Measurements from ENCODE around the gene PEMT. TPM values are rescaled to one million over a fixed set of nuclear protein-coding genes. Genes with fewer than 3 reads are reported as not detected.

The PEMT gene
- polyA plus RNA-seq, 2 donors = 27.2 to 34.2 TPM

DNA sequence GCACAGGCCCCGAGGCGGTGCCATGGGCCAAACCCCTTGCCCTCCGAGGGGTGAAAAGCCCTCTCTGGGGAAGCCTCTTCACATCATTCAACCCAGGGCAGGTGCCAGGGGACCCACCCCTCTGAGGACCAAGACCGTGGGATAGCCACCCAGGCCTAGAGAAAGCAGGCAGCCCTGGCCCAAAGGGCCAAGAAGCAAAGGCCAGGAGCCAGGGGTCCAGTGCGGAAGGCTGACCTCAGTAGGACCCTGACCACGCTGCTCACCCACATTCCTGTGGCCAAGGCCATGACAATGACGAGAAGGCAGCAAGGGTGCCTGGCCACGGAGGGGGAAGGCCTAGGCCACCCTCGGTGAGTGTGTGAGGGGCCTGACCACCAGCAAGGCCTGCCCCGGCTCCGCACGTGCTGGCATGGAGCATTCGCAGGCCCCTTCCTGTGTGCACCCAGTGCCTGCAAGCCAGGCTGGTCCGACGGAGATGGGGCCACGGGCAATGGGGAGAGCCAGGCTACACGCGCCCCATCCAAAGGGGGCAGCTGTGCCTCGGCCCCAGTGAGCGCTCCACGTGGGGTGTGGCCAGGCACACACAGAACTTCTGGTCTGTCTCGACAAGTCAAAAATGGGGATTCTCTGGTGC is 70.8 kb downstream of the PEMT start:
- Histone ChIP-seq H3K27me3 (ENCODE audit: control insufficient read depth in 1 of 2, insufficient read depth in 2 of 2, low read length in 2 of 2) (no peaks in the 10 kb centered on the region), H3K27ac (ENCODE audit: low read depth in 2 of 2, low read length in 1 of 2) (no peak overlapping the region), H3K4me1 (ENCODE audit: control insufficient read depth in 2 of 2, insufficient read depth in 2 of 2, low read length in 1 of 2) (peaks cover 0 to under 1% of the 10 kb centered on the region in 2 donors), H3K36me3 (ENCODE audit: control insufficient read depth in 2 of 2, insufficient read depth in 2 of 2, low read length in 1 of 2) (peaks cover 0 to 8% of the 10 kb centered on the region in 2 donors), H3K9me3 (ENCODE audit: control insufficient read depth in 2 of 2, insufficient read depth in 1 of 2, low read depth in 1 of 2, low read length in 1 of 2) (no peaks in the 10 kb centered on the region), H3K4me3 (ENCODE audit: low read depth in 1 of 2, low read length in 2 of 2) (no peak overlapping the region)
- 88 to 92% methylated on average over 22 of the region's 22 CpGs for WGBS, 2 donors

DNA sequence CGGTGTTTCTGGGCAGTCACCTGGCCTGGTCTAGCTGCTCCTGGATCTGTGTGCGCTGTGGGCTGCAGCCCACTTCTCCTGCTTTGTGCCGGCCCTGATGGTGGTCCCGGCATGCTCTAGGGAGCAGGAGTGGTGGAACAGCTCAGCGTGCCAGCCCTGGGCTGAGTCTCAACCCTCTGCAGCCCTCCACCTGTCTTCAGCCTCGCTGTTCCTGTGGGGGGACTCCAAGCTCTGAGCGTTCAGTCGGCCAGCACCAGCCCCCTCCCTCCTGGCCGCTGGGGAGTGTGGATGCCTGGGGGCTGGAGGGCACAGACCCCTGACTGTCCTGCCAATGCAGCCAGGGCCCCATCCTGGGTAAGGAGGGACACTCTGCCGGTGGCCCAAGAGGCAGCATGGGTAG is 71.6 kb downstream of the PEMT start:
- 95 to 98% methylated on average over 10 of the region's 10 CpGs for WGBS, 2 donors

DNA sequence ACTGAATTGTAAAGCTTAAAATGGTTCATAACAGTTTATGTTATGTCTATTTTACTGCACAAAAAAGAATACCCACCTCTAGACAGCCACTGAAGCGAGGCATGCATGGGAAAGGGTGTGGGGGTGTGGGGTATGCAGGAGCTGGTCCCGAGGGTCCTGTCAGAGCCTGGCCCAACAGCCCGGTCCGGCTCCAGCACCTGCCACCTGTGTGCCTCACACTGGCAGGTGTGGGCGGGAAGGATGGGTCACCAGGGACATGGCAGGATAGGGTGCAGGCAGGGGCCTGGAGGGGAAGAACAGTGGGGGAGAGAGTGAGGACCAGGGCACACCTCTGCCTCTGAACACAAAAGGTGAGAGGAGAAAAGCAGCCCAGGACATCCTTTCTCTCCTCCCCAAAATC is 72.6 kb downstream of the PEMT start:
- H3K4me3 ChIP-seq (ENCODE audit: low read depth in 1 of 2, low read length in 2 of 2) = no peak overlapping the region
- no peaks in the 10 kb centered on the region for H3K9me3 ChIP-seq (ENCODE audit: control insufficient read depth in 2 of 2, insufficient read depth in 1 of 2, low read depth in 1 of 2, low read length in 1 of 2)
- peaks cover 0 to 8% of the 10 kb centered on the region in 2 donors for H3K36me3 ChIP-seq (ENCODE audit: control insufficient read depth in 2 of 2, insufficient read depth in 2 of 2, low read length in 1 of 2)
- H3K27me3 ChIP-seq (ENCODE audit: control insufficient read depth in 1 of 2, insufficient read depth in 2 of 2, low read length in 2 of 2) = no peaks in the 10 kb centered on the region
- no peaks in the 10 kb centered on the region for H3K4me1 ChIP-seq (ENCODE audit: control insufficient read depth in 2 of 2, insufficient read depth in 2 of 2, low read length in 1 of 2)
- 88 to 89% methylated on average over 5 of the region's 5 CpGs for WGBS, 2 donors
- H3K27ac ChIP-seq (ENCODE audit: low read depth in 2 of 2, low read length in 1 of 2) = no peak overlapping the region

More for the DNA sequence above, 71.6 kb downstream of the PEMT start:
- H3K27ac ChIP-seq (ENCODE audit: low read depth in 2 of 2, low read length in 1 of 2) = no peak overlapping the region
- H3K4me1 ChIP-seq (ENCODE audit: control insufficient read depth in 2 of 2, insufficient read depth in 2 of 2, low read length in 1 of 2) = no peaks in the 10 kb centered on the region
- peaks cover 0 to 8% of the 10 kb centered on the region in 2 donors for H3K36me3 ChIP-seq (ENCODE audit: control insufficient read depth in 2 of 2, insufficient read depth in 2 of 2, low read length in 1 of 2)
- H3K27me3 ChIP-seq (ENCODE audit: control insufficient read depth in 1 of 2, insufficient read depth in 2 of 2, low read length in 2 of 2) = no peaks in the 10 kb centered on the region
- no peaks in the 10 kb centered on the region for H3K9me3 ChIP-seq (ENCODE audit: control insufficient read depth in 2 of 2, insufficient read depth in 1 of 2, low read depth in 1 of 2, low read length in 1 of 2)
- no peak overlapping the region for H3K4me3 ChIP-seq (ENCODE audit: low read depth in 1 of 2, low read length in 2 of 2)

DNA sequence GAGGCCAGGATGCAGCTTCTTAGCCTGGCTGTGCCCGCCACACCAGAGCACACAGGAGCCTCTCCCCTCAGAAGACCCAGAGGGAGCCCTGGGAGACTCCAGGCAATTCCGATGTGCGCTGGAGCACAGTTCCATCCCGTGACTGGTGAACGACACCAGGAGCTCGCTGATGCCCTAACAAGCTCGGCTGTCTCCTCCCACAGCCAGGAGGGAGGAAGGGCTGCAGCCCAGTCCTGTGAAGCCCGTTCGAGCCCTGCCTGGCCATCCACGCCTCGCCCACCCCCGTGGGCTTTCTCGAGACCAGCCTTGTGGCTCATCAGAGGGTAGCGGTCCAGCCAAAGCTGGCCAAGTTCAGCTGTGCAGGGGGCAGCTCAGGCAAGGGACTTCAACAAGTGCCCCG is 73.5 kb downstream of the PEMT start:
- H3K9me3 ChIP-seq (ENCODE audit: control insufficient read depth in 2 of 2, insufficient read depth in 1 of 2, low read depth in 1 of 2, low read length in 1 of 2) = no peaks in the 10 kb centered on the region
- H3K36me3 ChIP-seq (ENCODE audit: control insufficient read depth in 2 of 2, insufficient read depth in 2 of 2, low read length in 1 of 2) = peaks cover 0 to 8% of the 10 kb centered on the region in 2 donors
- H3K27ac ChIP-seq (ENCODE audit: low read depth in 2 of 2, low read length in 1 of 2) = no peak overlapping the region
- 87% methylated on average over 15 of the region's 15 CpGs for WGBS, 2 donors
- no peak overlapping the region for H3K4me3 ChIP-seq (ENCODE audit: low read depth in 1 of 2, low read length in 2 of 2)
- no peaks in the 10 kb centered on the region for H3K4me1 ChIP-seq (ENCODE audit: control insufficient read depth in 2 of 2, insufficient read depth in 2 of 2, low read length in 1 of 2)
- H3K27me3 ChIP-seq (ENCODE audit: control insufficient read depth in 1 of 2, insufficient read depth in 2 of 2, low read length in 2 of 2) = no peaks in the 10 kb centered on the region

DNA sequence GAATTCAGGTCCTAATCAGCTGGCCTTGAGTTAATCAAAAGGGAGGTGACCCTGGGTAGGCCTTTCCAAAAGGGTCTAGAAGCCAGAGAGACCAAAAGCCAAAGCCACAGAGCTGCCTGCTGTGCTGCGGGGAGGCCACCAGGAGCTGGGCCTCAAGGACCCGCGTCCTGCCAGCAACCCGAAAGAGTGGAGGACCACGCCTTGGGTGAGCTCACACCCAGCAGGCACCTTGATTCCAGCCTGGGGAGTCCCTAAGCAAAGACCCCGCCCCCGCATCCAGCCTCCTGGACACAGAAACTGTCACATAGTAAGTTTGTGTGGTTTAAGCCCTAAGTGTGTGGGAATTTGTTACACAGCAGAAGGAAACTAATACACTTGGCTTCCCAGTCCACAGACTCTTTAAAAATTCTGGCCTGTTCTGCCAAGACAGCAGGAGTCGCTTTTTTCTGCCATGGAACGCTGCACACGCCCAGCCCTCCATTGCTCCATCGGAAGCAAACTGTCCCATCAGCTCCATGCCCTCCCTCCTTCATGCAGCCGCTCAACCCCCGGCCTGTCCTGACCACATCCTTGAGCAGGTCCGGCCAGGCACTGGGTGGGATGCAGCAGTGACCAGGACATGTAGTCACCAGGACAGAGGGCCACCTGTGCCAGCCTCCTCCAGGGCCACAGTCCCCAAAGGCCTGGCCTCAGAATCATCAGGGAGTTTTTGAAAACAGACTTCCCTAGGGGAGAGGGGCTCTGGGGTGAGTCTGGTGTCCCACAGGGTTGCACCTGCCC is 74.4 kb downstream of the PEMT start:
- no peak overlapping the region for H3K27ac ChIP-seq (ENCODE audit: low read depth in 2 of 2, low read length in 1 of 2)
- H3K9me3 ChIP-seq (ENCODE audit: control insufficient read depth in 2 of 2, insufficient read depth in 1 of 2, low read depth in 1 of 2, low read length in 1 of 2) = no peaks in the 10 kb centered on the region
- 90% methylated on average over 14 of the region's 14 CpGs for WGBS, 2 donors
- H3K4me3 ChIP-seq (ENCODE audit: low read depth in 1 of 2, low read length in 2 of 2) = no peak overlapping the region
- H3K4me1 ChIP-seq (ENCODE audit: control insufficient read depth in 2 of 2, insufficient read depth in 2 of 2, low read length in 1 of 2) = peaks cover 0 to 1% of the 10 kb centered on the region in 2 donors
- H3K27me3 ChIP-seq (ENCODE audit: control insufficient read depth in 1 of 2, insufficient read depth in 2 of 2, low read length in 2 of 2) = no peaks in the 10 kb centered on the region
- H3K36me3 ChIP-seq (ENCODE audit: control insufficient read depth in 2 of 2, insufficient read depth in 2 of 2, low read length in 1 of 2) = peaks cover 0 to 8% of the 10 kb centered on the region in 2 donors

DNA sequence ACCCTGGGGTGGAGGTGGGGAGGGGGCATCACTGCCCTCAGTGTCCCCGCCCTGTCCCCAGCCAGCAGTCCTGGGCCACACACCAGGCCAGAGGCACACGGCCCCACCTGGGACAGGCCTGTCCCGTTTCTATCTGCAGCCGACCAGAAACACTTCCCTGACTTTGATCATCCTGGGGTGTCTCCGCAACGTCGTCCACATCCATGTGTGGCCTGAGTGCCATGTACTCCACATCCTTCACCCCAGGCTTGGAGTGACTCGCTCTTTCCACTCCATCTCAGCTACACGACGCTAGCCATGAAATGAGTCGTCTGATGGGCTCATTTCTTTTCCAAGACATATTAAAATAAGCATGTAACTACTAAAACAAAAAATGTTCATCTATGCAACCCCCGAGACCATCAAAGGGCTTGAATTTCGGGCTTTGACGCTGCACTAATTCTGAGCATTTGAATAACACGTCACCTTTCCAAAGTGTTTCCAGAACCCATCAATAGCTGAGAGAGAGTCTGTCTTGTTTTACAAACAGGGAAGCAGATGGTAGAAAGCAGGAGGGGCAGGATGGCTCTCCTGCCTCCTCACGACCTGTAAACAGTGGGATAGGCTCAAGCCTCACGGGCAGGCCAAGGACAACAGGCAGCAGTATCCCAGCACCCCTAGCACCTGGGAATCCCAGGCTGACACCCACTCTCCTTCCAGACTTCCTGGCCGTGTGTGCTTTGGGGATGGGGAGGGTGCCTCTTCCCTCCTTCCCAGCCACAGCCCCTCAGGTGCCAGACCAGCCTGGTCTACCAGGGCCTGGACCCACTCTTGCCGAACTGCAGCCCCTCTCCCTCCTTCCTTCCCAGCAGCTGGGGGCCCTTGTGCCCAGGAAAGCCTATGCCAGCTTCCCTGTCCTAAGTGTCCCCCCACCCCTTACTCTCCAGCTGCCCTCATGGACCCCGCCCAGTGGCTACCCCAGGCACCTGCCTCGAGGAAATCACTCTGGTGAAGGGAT is 75.3 kb downstream of the PEMT start:
- WGBS, 2 donors = 77 to 83% methylated on average over 21 of the region's 21 CpGs

DNA sequence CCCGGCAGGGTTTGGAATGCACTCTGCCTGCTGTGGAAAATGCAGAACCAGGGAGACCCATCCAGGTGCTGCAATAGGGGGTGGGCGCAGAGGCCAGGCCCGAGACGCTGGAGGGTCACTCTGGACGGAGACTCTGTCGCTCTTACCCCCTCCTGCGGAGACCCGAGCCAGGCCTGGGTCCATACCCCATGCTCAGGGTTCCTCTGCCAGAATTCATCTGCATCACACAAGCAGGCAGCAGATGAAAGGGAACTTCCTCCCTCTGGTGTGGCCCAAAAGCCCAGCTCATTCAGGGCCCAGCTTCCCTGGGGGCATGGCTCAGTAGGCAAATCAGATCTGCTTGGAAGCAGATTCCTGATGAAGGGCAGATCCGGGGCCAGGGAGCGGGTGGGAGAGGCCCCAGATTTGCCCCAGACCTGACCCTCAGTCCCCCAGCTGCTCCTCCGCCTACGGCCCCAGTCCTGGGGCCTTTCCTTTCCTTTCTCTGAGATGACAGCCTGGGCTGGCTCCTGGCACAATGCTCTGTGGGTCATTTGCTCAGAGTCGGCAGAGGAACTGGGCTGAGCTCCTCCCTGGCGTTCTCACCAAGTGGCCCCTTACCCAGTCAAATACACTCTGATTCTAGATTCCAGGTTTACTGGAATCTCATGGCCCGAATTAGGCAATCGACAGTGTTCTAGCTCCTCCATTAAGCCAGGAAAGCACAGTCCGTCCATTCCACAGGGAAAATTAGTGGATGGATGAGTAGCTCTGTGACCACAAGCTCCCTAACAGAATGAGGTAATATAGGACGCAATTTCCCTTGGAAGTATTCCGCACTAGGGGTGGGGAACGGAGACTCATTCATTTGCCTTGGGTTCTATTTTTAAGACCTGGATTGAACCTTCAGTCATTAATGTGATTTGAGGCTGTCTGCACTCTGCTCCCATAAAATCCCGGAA is 76.2 kb downstream of the PEMT start:
- no peak overlapping the region for H3K27ac ChIP-seq (ENCODE audit: low read depth in 2 of 2, low read length in 1 of 2)
- no peaks in the 10 kb centered on the region for H3K36me3 ChIP-seq (ENCODE audit: control insufficient read depth in 2 of 2, insufficient read depth in 2 of 2, low read length in 1 of 2)
- 75 to 82% methylated on average over 21 of the region's 21 CpGs for WGBS, 2 donors
- no peaks in the 10 kb centered on the region for H3K9me3 ChIP-seq (ENCODE audit: control insufficient read depth in 2 of 2, insufficient read depth in 1 of 2, low read depth in 1 of 2, low read length in 1 of 2)
- no peaks in the 10 kb centered on the region for H3K27me3 ChIP-seq (ENCODE audit: control insufficient read depth in 1 of 2, insufficient read depth in 2 of 2, low read length in 2 of 2)
- H3K4me3 ChIP-seq (ENCODE audit: low read depth in 1 of 2, low read length in 2 of 2) = no peak overlapping the region
- peaks cover 0 to 6% of the 10 kb centered on the region in 2 donors for H3K4me1 ChIP-seq (ENCODE audit: control insufficient read depth in 2 of 2, insufficient read depth in 2 of 2, low read length in 1 of 2)

More for the DNA sequence above, 75.3 kb downstream of the PEMT start:
- Histone ChIP-seq H3K36me3 (ENCODE audit: control insufficient read depth in 2 of 2, insufficient read depth in 2 of 2, low read length in 1 of 2) (peaks cover 0 to 4% of the 10 kb centered on the region in 2 donors), H3K4me3 (ENCODE audit: low read depth in 1 of 2, low read length in 2 of 2) (no peak overlapping the region), H3K27ac (ENCODE audit: low read depth in 2 of 2, low read length in 1 of 2) (no peak overlapping the region), H3K27me3 (ENCODE audit: control insufficient read depth in 1 of 2, insufficient read depth in 2 of 2, low read length in 2 of 2) (no peaks in the 10 kb centered on the region), H3K9me3 (ENCODE audit: control insufficient read depth in 2 of 2, insufficient read depth in 1 of 2, low read depth in 1 of 2, low read length in 1 of 2) (no peaks in the 10 kb centered on the region), H3K4me1 (ENCODE audit: control insufficient read depth in 2 of 2, insufficient read depth in 2 of 2, low read length in 1 of 2) (peaks cover 0 to 6% of the 10 kb centered on the region in 2 donors)

DNA sequence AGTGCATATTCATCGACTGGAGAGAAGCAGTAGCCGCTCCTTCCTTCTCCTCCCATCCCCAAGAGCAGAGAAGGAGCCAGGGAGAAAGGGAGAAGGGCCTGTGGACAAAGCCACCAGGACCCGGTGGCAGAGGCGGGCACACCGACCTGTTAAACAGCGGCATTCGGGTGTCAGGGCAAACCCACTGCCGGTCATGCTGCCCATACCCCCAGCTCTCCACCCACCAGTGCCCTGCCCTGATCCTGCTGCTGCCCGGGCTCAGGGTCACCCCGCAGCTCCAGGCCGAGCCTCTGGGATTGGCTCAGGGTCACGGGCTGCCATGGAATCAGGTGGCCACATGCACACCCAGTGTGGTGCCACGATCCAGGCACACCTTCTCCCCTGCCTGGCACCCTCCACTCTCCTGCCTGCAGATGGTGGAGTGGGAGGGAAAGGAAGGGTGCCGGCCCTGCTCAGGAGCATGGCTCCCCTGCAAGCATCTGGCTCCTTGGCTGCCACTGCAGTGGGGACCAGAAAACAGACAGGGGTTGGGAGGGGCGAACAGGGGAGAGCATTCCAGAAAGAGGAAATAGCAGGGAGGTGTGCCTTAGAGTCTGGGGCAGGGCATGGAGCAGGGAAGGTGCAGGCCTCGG is 77.0 kb downstream of the PEMT start:
- H3K27me3 ChIP-seq (ENCODE audit: control insufficient read depth in 1 of 2, insufficient read depth in 2 of 2, low read length in 2 of 2) = no peaks in the 10 kb centered on the region
- no peak overlapping the region for H3K27ac ChIP-seq (ENCODE audit: low read depth in 2 of 2, low read length in 1 of 2)
- peaks cover 0 to 6% of the 10 kb centered on the region in 2 donors for H3K4me1 ChIP-seq (ENCODE audit: control insufficient read depth in 2 of 2, insufficient read depth in 2 of 2, low read length in 1 of 2)
- H3K9me3 ChIP-seq (ENCODE audit: control insufficient read depth in 2 of 2, insufficient read depth in 1 of 2, low read depth in 1 of 2, low read length in 1 of 2) = no peaks in the 10 kb centered on the region
- WGBS, 2 donors = 79 to 84% methylated on average over 13 to 16 of the region's 16 CpGs
- no peaks in the 10 kb centered on the region for H3K36me3 ChIP-seq (ENCODE audit: control insufficient read depth in 2 of 2, insufficient read depth in 2 of 2, low read length in 1 of 2)
- no peak overlapping the region for H3K4me3 ChIP-seq (ENCODE audit: low read depth in 1 of 2, low read length in 2 of 2)

All from esophagus (tissue), 2 donors.